Activated T-helper 17 cell treated with anti-CD3 and anti-CD28 coated beads, Interleukin-2, amount 50 U/mL, for 72 hours (primary cell): ENCODE data around the gene DNAH7. TPM values are rescaled to one million over a fixed set of nuclear protein-coding genes. Genes with fewer than 3 reads are reported as not detected.

Experiments
- ATAC-seq: fragments of 150-1000 bp; cut with Tn5 transposase; replicated peaks from 2 replicates; pipeline ENCODE4 v1.10.0; 2021; ENCODE audit warnings: mild to moderate bottlenecking, moderate library complexity
- H3K27ac Mint-ChIP-seq: one replicate; pipeline ENCODE4 v1.8.0; 2022; ENCODE audit warnings: mixed read lengths
- H3K27me3 Mint-ChIP-seq: one replicate; pipeline ENCODE4 v1.8.0; 2022; ENCODE audit warnings: mixed read lengths
- H3K36me3 Mint-ChIP-seq: one replicate; pipeline ENCODE4 v1.8.0; 2022; ENCODE audit warnings: low read depth, mild to moderate bottlenecking, mixed read lengths
- H3K4me1 Mint-ChIP-seq: one replicate; pipeline ENCODE4 v1.8.0; 2022; ENCODE audit warnings: mixed read lengths
- H3K4me3 Mint-ChIP-seq: one replicate; pipeline ENCODE4 v1.8.0; 2022; ENCODE audit warnings: mild to moderate bottlenecking, mixed read lengths
- H3K9me3 Mint-ChIP-seq: one replicate; pipeline ENCODE4 v1.8.0; 2022; ENCODE audit warnings: mixed read lengths
- total RNA-seq, 2 donors: library from RNA; stranded (reverse); gene quantifications; one replicate each; pipeline ENCODE4 v1.2.3, GENCODE V29; 2022

Gene DNAH7
- total RNA-seq, 2 donors from 2014 or later = not detected

- H3K4me1 Mint-ChIP-seq = no peaks in the 10 kb centered on the region
- H3K36me3 Mint-ChIP-seq = no peaks in the 10 kb centered on the region
- ATAC-seq = no peak
- no peaks in the 10 kb centered on the region for H3K27me3 Mint-ChIP-seq
- no peak overlapping the region for H3K27ac Mint-ChIP-seq
- H3K9me3 Mint-ChIP-seq = no peaks in the 10 kb centered on the region
- H3K4me3 Mint-ChIP-seq = no peak overlapping the region
These were observed 232.6 kb downstream of the DNAH7 start for GRCh38 chr2:195836002-195836401.

GRCh38 chr2:195834836-195835235, 233.8 kb downstream of the DNAH7 start:
- H3K36me3 Mint-ChIP-seq = no peaks in the 10 kb centered on the region
- no peaks in the 10 kb centered on the region for H3K4me1 Mint-ChIP-seq
- no peak overlapping the region for H3K27ac Mint-ChIP-seq
- H3K27me3 Mint-ChIP-seq = peaks cover 6% of the 10 kb centered on the region
- H3K4me3 Mint-ChIP-seq = no peak overlapping the region
- no peak for ATAC-seq
- peaks cover 4% of the 10 kb centered on the region for H3K9me3 Mint-ChIP-seq

- ATAC-seq = no peak
- no peak overlapping the region for H3K4me3 Mint-ChIP-seq
- peaks cover 4% of the 10 kb centered on the region for H3K9me3 Mint-ChIP-seq
- H3K27me3 Mint-ChIP-seq = peaks cover 11% of the 10 kb centered on the region
- no peaks in the 10 kb centered on the region for H3K4me1 Mint-ChIP-seq
- H3K36me3 Mint-ChIP-seq = no peaks in the 10 kb centered on the region
- H3K27ac Mint-ChIP-seq = no peak overlapping the region
These were observed 237.4 kb downstream of the DNAH7 start for GRCh38 chr2:195830968-195831950.

- Mint-ChIP-seq H3K9me3 (no peaks in the 10 kb centered on the region), H3K4me3 (no peak overlapping the region), H3K27ac (no peak overlapping the region)
These were observed 244.2 kb downstream of the DNAH7 start for GRCh38 chr2:195824478-195824877.

GRCh38 chr2:195823206-195823605, 245.4 kb downstream of the DNAH7 start:
- no peak overlapping the region for H3K4me3 Mint-ChIP-seq
- no peaks in the 10 kb centered on the region for H3K27me3 Mint-ChIP-seq

More at GRCh38 chr2:195824478-195824877, 244.2 kb downstream of the DNAH7 start:
- Mint-ChIP-seq H3K4me1 (no peaks in the 10 kb centered on the region), H3K36me3 (no peaks in the 10 kb centered on the region), H3K27me3 (peaks cover 4% of the 10 kb centered on the region)
- ATAC-seq = no peak

GRCh38 chr2:195821566-195821932, 247.1 kb downstream of the DNAH7 start:
- Mint-ChIP-seq H3K9me3 (no peaks in the 10 kb centered on the region), H3K36me3 (no peaks in the 10 kb centered on the region), H3K4me3 (no peak overlapping the region), H3K27me3 (no peaks in the 10 kb centered on the region), H3K4me1 (no peaks in the 10 kb centered on the region), H3K27ac (no peak overlapping the region)
- no peak for ATAC-seq

More at GRCh38 chr2:195823206-195823605, 245.4 kb downstream of the DNAH7 start:
- no peaks in the 10 kb centered on the region for H3K36me3 Mint-ChIP-seq
- no peak for ATAC-seq
- no peaks in the 10 kb centered on the region for H3K9me3 Mint-ChIP-seq
- H3K27ac Mint-ChIP-seq = no peak overlapping the region
- no peaks in the 10 kb centered on the region for H3K4me1 Mint-ChIP-seq

GRCh38 chr2:195820867-195821565, 247.6 kb downstream of the DNAH7 start:
- Mint-ChIP-seq H3K27me3 (no peaks in the 10 kb centered on the region), H3K4me3 (no peak overlapping the region), H3K27ac (no peak overlapping the region), H3K9me3 (no peaks in the 10 kb centered on the region), H3K36me3 (no peaks in the 10 kb centered on the region), H3K4me1 (no peaks in the 10 kb centered on the region)
- ATAC-seq = no peak

- no peaks in the 10 kb centered on the region for H3K9me3 Mint-ChIP-seq
- no peaks in the 10 kb centered on the region for H3K4me1 Mint-ChIP-seq
- H3K27me3 Mint-ChIP-seq = no peaks in the 10 kb centered on the region
- no peak overlapping the region for H3K27ac Mint-ChIP-seq
- H3K4me3 Mint-ChIP-seq = no peak overlapping the region
- H3K36me3 Mint-ChIP-seq = no peaks in the 10 kb centered on the region
- no peak for ATAC-seq
These were observed 248.3 kb downstream of the DNAH7 start for GRCh38 chr2:195820373-195820772.

- no peaks in the 10 kb centered on the region for H3K4me1 Mint-ChIP-seq
- H3K27ac Mint-ChIP-seq = no peak overlapping the region
- no peak for ATAC-seq
- no peaks in the 10 kb centered on the region for H3K27me3 Mint-ChIP-seq
- no peaks in the 10 kb centered on the region for H3K36me3 Mint-ChIP-seq
- H3K4me3 Mint-ChIP-seq = no peak overlapping the region
- H3K9me3 Mint-ChIP-seq = no peaks in the 10 kb centered on the region
These were observed 249.4 kb downstream of the DNAH7 start for GRCh38 chr2:195819276-195819675.

- Mint-ChIP-seq H3K4me1 (no peaks in the 10 kb centered on the region), H3K9me3 (no peaks in the 10 kb centered on the region), H3K27me3 (no peaks in the 10 kb centered on the region), H3K27ac (no peak overlapping the region), H3K36me3 (no peaks in the 10 kb centered on the region), H3K4me3 (no peak overlapping the region)
- ATAC-seq = no peak
These were observed 250.1 kb downstream of the DNAH7 start for GRCh38 chr2:195818526-195818925.

- H3K4me1 Mint-ChIP-seq = no peaks in the 10 kb centered on the region
- H3K27me3 Mint-ChIP-seq = no peaks in the 10 kb centered on the region
- no peak overlapping the region for H3K4me3 Mint-ChIP-seq
- ATAC-seq = no peak
- no peak overlapping the region for H3K27ac Mint-ChIP-seq
- no peaks in the 10 kb centered on the region for H3K36me3 Mint-ChIP-seq
- no peaks in the 10 kb centered on the region for H3K9me3 Mint-ChIP-seq
These were observed 250.5 kb downstream of the DNAH7 start for GRCh38 chr2:195818106-195818505.

GRCh38 chr2:195815083-195815482, 253.6 kb downstream of the DNAH7 start:
- H3K27ac Mint-ChIP-seq = no peak overlapping the region
- H3K4me1 Mint-ChIP-seq = no peaks in the 10 kb centered on the region
- ATAC-seq = no peak
- no peaks in the 10 kb centered on the region for H3K9me3 Mint-ChIP-seq
- peaks cover 9% of the 10 kb centered on the region for H3K27me3 Mint-ChIP-seq
- H3K4me3 Mint-ChIP-seq = no peak overlapping the region
- no peaks in the 10 kb centered on the region for H3K36me3 Mint-ChIP-seq

- Mint-ChIP-seq H3K27me3 (peaks cover 9% of the 10 kb centered on the region), H3K4me1 (no peaks in the 10 kb centered on the region), H3K27ac (no peak overlapping the region), H3K36me3 (no peaks in the 10 kb centered on the region), H3K9me3 (no peaks in the 10 kb centered on the region), H3K4me3 (no peak overlapping the region)
- no peak for ATAC-seq
These were observed 255.2 kb downstream of the DNAH7 start for GRCh38 chr2:195813421-195813820.

- Mint-ChIP-seq H3K9me3 (no peaks in the 10 kb centered on the region), H3K36me3 (no peaks in the 10 kb centered on the region), H3K4me1 (no peaks in the 10 kb centered on the region), H3K27ac (no peak overlapping the region), H3K27me3 (peaks cover 12% of the 10 kb centered on the region), H3K4me3 (no peak overlapping the region)
- no peak for ATAC-seq
These were observed 258.1 kb downstream of the DNAH7 start for GRCh38 chr2:195810340-195811098.
